A673 (cell line): ENCODE data around the gene IFT74.

Experiments
- CTCF ChIP-seq: fragments of 300-800, 200-600 bp; sonication (generic); conservative IDR thresholded peaks from 2 replicates; pipeline ENCODE4 v1.5.1; 2017; ENCODE audit warnings: low read depth, mild to moderate bottlenecking, antibody characterized with exemption, low read length, moderate library complexity, mixed read lengths
- EZH2 ChIP-seq: fragments of 200-600 bp; sonication (generic); IDR thresholded peaks from 2 replicates; pipeline ENCODE4 v1.6.1; 2017; ENCODE audit warnings: borderline replicate concordance, low read depth, mild to moderate bottlenecking, mixed read lengths, antibody characterized with exemption, low read length; ENCODE audit not compliant: poor library complexity, severe bottlenecking

DNA sequence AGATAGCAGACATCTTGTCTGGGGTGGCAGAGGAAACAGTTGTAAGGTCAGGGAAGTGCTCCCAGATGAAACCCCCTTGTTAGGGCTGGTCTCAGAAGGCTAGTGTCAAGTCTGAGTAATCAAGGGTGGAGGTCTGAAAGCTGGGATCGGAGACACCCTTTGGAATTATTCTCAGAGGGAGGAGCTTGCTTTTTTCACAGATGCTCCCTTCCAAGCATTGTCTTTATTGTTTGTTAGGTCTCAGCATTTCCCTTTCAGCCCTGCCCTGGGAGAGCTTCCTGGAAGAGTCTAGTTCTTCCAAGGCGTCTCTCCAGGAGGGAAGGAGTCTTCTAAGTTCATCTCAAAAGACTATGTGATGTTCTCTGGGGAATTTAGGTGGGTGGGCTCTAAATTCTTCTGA, 156.0 kb downstream of the IFT74 start:
- TF ChIP-seq CTCF (no peak), EZH2 (no peak)
